Naive thymus-derived CD4-positive, alpha-beta T cell (primary cell): ENCODE measurements around the gene SLC22A12. TPM values are rescaled to one million over a fixed set of nuclear protein-coding genes. Genes with fewer than 3 reads are reported as not detected.

Source experiments
- ATAC-seq: fragments of 150-1000 bp; cut with Tn5 transposase; 2 replicates; pipeline ENCODE4 v1.10.0; 2021; ENCODE audit warnings: mild to moderate bottlenecking, moderate library complexity
- CTCF ChIA-PET: fragments of 350-600 bp; sonication (Branson Sonifier 250); formaldehyde crosslinking; loops from one replicate; lab custom pipeline; 2021; ENCODE audit warnings: antibody characterized with exemption; lab: Charles Lee
- POLR2A ChIA-PET: fragments of 350-600 bp; sonication (Branson Sonifier 250); formaldehyde crosslinking; loops from one replicate; lab custom pipeline; 2021; ENCODE audit warnings: antibody characterized with exemption, inconsistent platforms; lab: Charles Lee
- DNase-seq, 9 donors: peaks; one replicate each; pipeline versions ENCODE4 v3.0.0 to v3.0.0-alpha.2; 2020 to 2022; ENCODE audit warnings: mixed read lengths in 1 of 9
- H3K27ac ChIP-seq: one replicate; pipeline ENCODE4 v1.7.0; 2013; ENCODE audit warnings: mild to moderate bottlenecking, low read depth, low read length, moderate library complexity
- H3K27me3 ChIP-seq, 2 donors: one replicate each; pipeline ENCODE4 v1.7.0; 2013; ENCODE audit warnings: low read length in 2 of 2, mild to moderate bottlenecking in 2 of 2, moderate library complexity in 2 of 2; ENCODE audit not compliant: control insufficient read depth in 2 of 2, insufficient read depth in 2 of 2
- H3K36me3 ChIP-seq, 3 experiments: 1 replicate in 2 of 3; 2 replicates in 1 of 3; pipeline ENCODE4 v1.7.0; 2013; ENCODE audit warnings: low read length in 3 of 3, mild to moderate bottlenecking in 3 of 3, moderate library complexity in 1 of 3; ENCODE audit not compliant: insufficient read depth in 3 of 3, control insufficient read depth in 2 of 3
- H3K4me1 ChIP-seq, 2 donors: one replicate each; pipeline ENCODE4 v1.7.0; 2013; ENCODE audit warnings: low read length in 2 of 2, mild to moderate bottlenecking in 2 of 2, moderate library complexity in 1 of 2; ENCODE audit not compliant: control insufficient read depth in 2 of 2, insufficient read depth in 2 of 2
- H3K4me3 ChIP-seq: 2 replicates; pipeline ENCODE4 v1.7.0; 2013; ENCODE audit warnings: mild to moderate bottlenecking, low read length
- H3K9me3 ChIP-seq, 3 experiments: 1 replicate in 2 of 3; 2 replicates in 1 of 3; pipeline ENCODE4 v1.7.0; 2013; ENCODE audit warnings: low read length in 3 of 3; ENCODE audit not compliant: control insufficient read depth in 2 of 3
- H3K27ac Mint-ChIP-seq, 9 donors: one replicate each; pipeline ENCODE4 v1.8.0; 2020 to 2022; ENCODE audit warnings: mixed read lengths in 9 of 9, mild to moderate bottlenecking in 8 of 9, moderate library complexity in 5 of 9, inconsistent platforms in 2 of 9
- H3K27me3 Mint-ChIP-seq, 5 donors: one replicate each; pipeline ENCODE4 v1.8.0; 2021 to 2022; ENCODE audit warnings: mixed read lengths in 5 of 5, mild to moderate bottlenecking in 1 of 5
- H3K36me3 Mint-ChIP-seq, 5 donors: one replicate each; pipeline ENCODE4 v1.8.0; 2020 to 2022; ENCODE audit warnings: mixed read lengths in 5 of 5, mild to moderate bottlenecking in 3 of 5, inconsistent platforms in 1 of 5
- H3K4me1 Mint-ChIP-seq, 7 donors: one replicate each; pipeline ENCODE4 v1.8.0; 2020 to 2022; ENCODE audit warnings: mixed read lengths in 7 of 7, mild to moderate bottlenecking in 3 of 7, inconsistent platforms in 1 of 7
- H3K4me3 Mint-ChIP-seq, 10 donors: one replicate each; pipeline ENCODE4 v1.8.0; 2020 to 2022; ENCODE audit warnings: mild to moderate bottlenecking in 10 of 10, mixed read lengths in 10 of 10, moderate library complexity in 6 of 10, inconsistent platforms in 2 of 10
- H3K9me3 Mint-ChIP-seq, 11 donors: one replicate each; pipeline ENCODE4 v1.8.0; 2020 to 2022; ENCODE audit warnings: mixed read lengths in 11 of 11, mild to moderate bottlenecking in 4 of 11, inconsistent platforms in 1 of 11, moderate library complexity in 1 of 11
- intact Hi-C, 2 donors: fragments of 100-400 bp; cut with micrococcal nuclease; formaldehyde crosslinking; loops; one replicate each; pipeline ENCODE4 v1.15.1; 2023
- polyA plus RNA-seq, 2 donors: library from polyadenylated mRNA; unstranded; fragments of 300-500 nt; fragmentation: Illumina TruSeq; gene quantifications; one replicate each; pipeline ENCODE4 v1.2.3, GENCODE V29; 2021
- total RNA-seq, 6 experiments: library from RNA in 5 of 6; stranded (reverse) in 5 of 6; gene quantifications; 1 replicate in 5 of 6; 2 replicates in 1 of 6; pipeline ENCODE4 v1.2.3 and lab custom pipeline; 2021 to 2026

The SLC22A12 gene
- total and polyA plus RNA-seq, 7 experiments from 2014 or later, result not detected

GRCh38 chr11:64546600-64546999 is 44.4 kb upstream of the SLC22A12 start:
- H3K4me1 ChIP-seq, result no peaks in the 10 kb centered on the region
- no peak overlapping the region for H3K4me3 Mint-ChIP-seq
- no peak for ATAC-seq
- H3K9me3 Mint-ChIP-seq, result peaks cover 0 to 5% (median 0%) of the 10 kb centered on the region in 11 donors
- intact Hi-C loops, result no loop called here
- ChIA-PET CTCF (no interaction called here), POLR2A (no interaction called here)
- H3K27me3 ChIP-seq, result no peaks in the 10 kb centered on the region
- DNase-seq, result no peak
- peaks cover 0 to 2% (median 0%) of the 10 kb centered on the region in 7 donors for H3K4me1 Mint-ChIP-seq
- H3K36me3 ChIP-seq, result no peaks in the 10 kb centered on the region
- H3K27ac Mint-ChIP-seq, result no peak overlapping the region
- H3K27me3 Mint-ChIP-seq, result peaks cover 3 to 9% (median 4%) of the 10 kb centered on the region in 5 donors
- no peak overlapping the region for H3K27ac ChIP-seq
- no peaks in the 10 kb centered on the region for H3K36me3 Mint-ChIP-seq
- H3K9me3 ChIP-seq, result no peaks in the 10 kb centered on the region
- no peak overlapping the region for H3K4me3 ChIP-seq

GRCh38 chr11:64549969-64550368 is 41.1 kb upstream of the SLC22A12 start:
- Mint-ChIP-seq H3K4me1 (peaks cover 0 to 7% (median 0%) of the 10 kb centered on the region in 7 donors), H3K27ac (no peak overlapping the region), H3K36me3 (no peaks in the 10 kb centered on the region), H3K4me3 (no peak overlapping the region), H3K9me3 (peaks cover 0 to 7% (median 0%) of the 10 kb centered on the region in 11 donors), H3K27me3 (peaks cover 0 to 9% (median 4%) of the 10 kb centered on the region in 5 donors)
- H3K9me3 ChIP-seq, result no peaks in the 10 kb centered on the region
- POLR2A ChIA-PET, result interaction anchor here (1.2 kb wide), 1 partner anchor 18 kb away, joined by 4 read pairs; no protein-coding TSS in a partner anchor
- no peaks in the 10 kb centered on the region for H3K27me3 ChIP-seq
- intact Hi-C loops, result no loop called here
- DNase-seq (no peak), ATAC-seq (no peak)
- no peaks in the 10 kb centered on the region for H3K36me3 ChIP-seq
- CTCF ChIA-PET, result no interaction called here
- H3K27ac ChIP-seq, result no peak overlapping the region
- H3K4me1 ChIP-seq, result no peaks in the 10 kb centered on the region
- H3K4me3 ChIP-seq, result no peak overlapping the region

GRCh38 chr11:64553554-64554201 is 37.3 kb upstream of the SLC22A12 start:
- ChIA-PET POLR2A (no interaction called here), CTCF (interaction anchor here (1.2 kb wide), 1 partner anchor 99 kb away, joined by 4 read pairs; no protein-coding TSS in a partner anchor)
- H3K27ac Mint-ChIP-seq, result peak overlapping the region in 1 of 9 donors; percentile 64
- peaks cover 0 to 7% (median 0%) of the 10 kb centered on the region in 7 donors for H3K4me1 Mint-ChIP-seq
- no peaks in the 10 kb centered on the region for H3K36me3 ChIP-seq
- no peak overlapping the region for H3K4me3 Mint-ChIP-seq
- intact Hi-C loops, result loop anchor here (1.0 kb wide), 4 partner anchors 96 to 190 kb away; no protein-coding TSS in a partner anchor
- H3K27ac ChIP-seq, result no peak overlapping the region
- H3K9me3 ChIP-seq, result no peaks in the 10 kb centered on the region
- H3K36me3 Mint-ChIP-seq, result no peaks in the 10 kb centered on the region
- H3K27me3 ChIP-seq, result no peaks in the 10 kb centered on the region
- no peak overlapping the region for H3K4me3 ChIP-seq
- ATAC-seq (peak; percentile 72), DNase-seq (peak; percentile 13 to 63 (median 37))
- H3K27me3 Mint-ChIP-seq, result peaks cover 0 to 4% (median 0%) of the 10 kb centered on the region in 5 donors
- peaks cover 0 to 7% (median 0%) of the 10 kb centered on the region in 11 donors for H3K9me3 Mint-ChIP-seq
- H3K4me1 ChIP-seq, result no peaks in the 10 kb centered on the region

- Mint-ChIP-seq H3K27ac (no peak overlapping the region), H3K4me1 (peaks cover 0 to 7% (median 0%) of the 10 kb centered on the region in 7 donors), H3K9me3 (peaks cover 0 to 7% (median 0%) of the 10 kb centered on the region in 11 donors), H3K4me3 (no peak overlapping the region), H3K36me3 (no peaks in the 10 kb centered on the region), H3K27me3 (peaks cover 0 to 7% (median 0%) of the 10 kb centered on the region in 5 donors)
- Histone ChIP-seq H3K4me1 (no peaks in the 10 kb centered on the region), H3K27ac (no peak overlapping the region), H3K36me3 (no peaks in the 10 kb centered on the region), H3K4me3 (no peak overlapping the region), H3K27me3 (no peaks in the 10 kb centered on the region), H3K9me3 (no peaks in the 10 kb centered on the region)
- CTCF ChIA-PET, result no interaction called here
- POLR2A ChIA-PET, result no interaction called here
- intact Hi-C loops, result no loop called here
- ATAC-seq (no peak), DNase-seq (no peak)
Observed at GRCh38 chr11:64556044-64556720, 34.8 kb upstream of the SLC22A12 start.

GRCh38 chr11:64556721-64557250 is 34.2 kb upstream of the SLC22A12 start:
- Histone ChIP-seq H3K4me3 (no peak overlapping the region), H3K27ac (no peak overlapping the region), H3K4me1 (no peaks in the 10 kb centered on the region), H3K27me3 (no peaks in the 10 kb centered on the region), H3K9me3 (no peaks in the 10 kb centered on the region), H3K36me3 (no peaks in the 10 kb centered on the region)
- ATAC-seq, result no peak
- H3K27ac Mint-ChIP-seq, result peak overlapping the region in 1 of 9 donors; percentile 77
- H3K9me3 Mint-ChIP-seq, result peaks cover 0 to 7% (median 0%) of the 10 kb centered on the region in 11 donors
- peaks cover 0 to 7% (median 0%) of the 10 kb centered on the region in 7 donors for H3K4me1 Mint-ChIP-seq
- ChIA-PET CTCF (no interaction called here), POLR2A (no interaction called here)
- H3K36me3 Mint-ChIP-seq, result no peaks in the 10 kb centered on the region
- intact Hi-C loops, result no loop called here
- H3K4me3 Mint-ChIP-seq, result no peak overlapping the region
- peaks cover 0 to 7% (median 0%) of the 10 kb centered on the region in 5 donors for H3K27me3 Mint-ChIP-seq
- no peak for DNase-seq

- CTCF ChIA-PET, result no interaction called here
- H3K27ac Mint-ChIP-seq, result no peak overlapping the region
Observed at GRCh38 chr11:64558065-64558745, 32.8 kb upstream of the SLC22A12 start.

More at GRCh38 chr11:64558065-64558745, 32.8 kb upstream of the SLC22A12 start:
- Histone ChIP-seq H3K9me3 (no peaks in the 10 kb centered on the region), H3K36me3 (no peaks in the 10 kb centered on the region), H3K27ac (no peak overlapping the region), H3K4me3 (no peak overlapping the region), H3K27me3 (no peaks in the 10 kb centered on the region), H3K4me1 (no peaks in the 10 kb centered on the region)
- Mint-ChIP-seq H3K4me1 (peaks cover 0 to 2% (median 0%) of the 10 kb centered on the region in 7 donors), H3K4me3 (no peak overlapping the region), H3K36me3 (no peaks in the 10 kb centered on the region), H3K27me3 (peaks cover 0 to 7% (median 0%) of the 10 kb centered on the region in 5 donors), H3K9me3 (no peaks in the 10 kb centered on the region)
- POLR2A ChIA-PET, result no interaction called here
- DNase-seq (no peak), ATAC-seq (no peak)
- intact Hi-C loops, result no loop called here
